Esophagus squamous epithelium (tissue), 5 donors: ENCODE results near the gene SUGP1. TPM values are rescaled to one million over a fixed set of nuclear protein-coding genes. Genes with fewer than 3 reads are reported as not detected.

Experiments used
- DNase-seq: peaks from one replicate; lab custom pipeline; 2025; lab: John Stamatoyannopoulos, UW
- H3K27ac ChIP-seq, 4 donors: fragments of 200-600 bp; sonication (generic); one replicate each; pipeline ENCODE4 v1.5.1; 2016 to 2019; ENCODE audit warnings: mild to moderate bottlenecking in 1 of 4
- H3K27me3 ChIP-seq, 4 donors: fragments of 200-600 bp; sonication (generic); 1 replicate in 3 of 4; 2 replicates in 1 of 4; pipeline versions ENCODE4 v1.5.1 to v1.6.0; 2017 to 2021; ENCODE audit warnings: antibody characterized with exemption in 1 of 4
- H3K36me3 ChIP-seq, 3 donors: fragments of 200-600 bp; sonication (generic); one replicate each; pipeline ENCODE4 v1.5.1; 2016 to 2019
- H3K4me1 ChIP-seq, 3 donors: fragments of 200-600 bp; sonication (generic); one replicate each; pipeline ENCODE4 v1.5.1; 2017 to 2019
- H3K4me3 ChIP-seq, 4 donors: fragments of 200-600 bp; sonication (generic); 1 replicate in 3 of 4; 2 replicates in 1 of 4; pipeline ENCODE4 v1.5.1; 2016 to 2019; ENCODE audit warnings: mild to moderate bottlenecking in 2 of 4, moderate library complexity in 1 of 4
- H3K9me3 ChIP-seq, 3 donors: fragments of 200-600 bp; sonication (generic); one replicate each; pipeline ENCODE4 v1.5.1; 2016 to 2019
- CTCF ChIP-seq, 6 experiments: fragments of 450-650 bp in 4 of 6; fragments of 200-600 bp in 2 of 6; sonication (generic) in 2 of 6; IDR thresholded peaks; one replicate each; pipeline ENCODE4 v1.5.1; 2016 to 2019; ENCODE audit warnings: antibody characterized with exemption in 6 of 6, mild to moderate bottlenecking in 4 of 6, moderate library complexity in 4 of 6
- POLR2A ChIP-seq, 4 donors: fragments of 450-650 bp; IDR thresholded peaks; one replicate each; pipeline ENCODE4 v1.6.1; 2017; ENCODE audit warnings: antibody characterized with exemption in 4 of 4, mild to moderate bottlenecking in 4 of 4, moderate library complexity in 3 of 4
- WGBS, 2 donors: methylation state at CpG; one replicate each; pipeline ENCODE4 v1.1.5; 2018; 5-methylcytosine and 5-hydroxymethylcytosine counted together
- intact Hi-C: fragments of 100-400 bp; cut with DNase I; formaldehyde crosslinking; loops from one replicate; pipeline ENCODE4 v1.15.0; 2022
- total RNA-seq, 4 donors: library from RNA; depleted of rRNA; stranded (reverse); fragments of >200 nt; gene quantifications; one replicate each; pipeline ENCODE4 v1.1.0, GENCODE V29; 2016
- donor health status: DM: yes; HTN: yes; CAD: no.

SUGP1 gene
- total RNA-seq, 4 donors from 2014 or later: 31.0 to 47.4 (median 32.3) TPM

- Histone ChIP-seq H3K9me3 (no peaks in the 10 kb centered on the region), H3K27ac (no peak overlapping the region), H3K27me3 (no peaks in the 10 kb centered on the region), H3K36me3 (peaks cover 55 to 100% (median 84%) of the 10 kb centered on the region in 3 donors), H3K4me3 (no peak overlapping the region), H3K4me1 (peaks cover 0 to 18% (median 0%) of the 10 kb centered on the region in 3 donors)
- DNase-seq: no peak
- WGBS, 2 donors: 68 to 77% methylated on average over 5 of the region's 10 CpGs
- intact Hi-C loops: no loop called here
- no peak for TF ChIP-seq POLR2A (IDR thresholded peaks at IDR 0.05)
- TF ChIP-seq CTCF (IDR thresholded peaks at IDR 0.05): no peak
Observed at GRCh38 chr19:19347401-19348110, 27.2 kb upstream of the SUGP1 start.

- DNase-seq: no peak
- Histone ChIP-seq H3K36me3 (peaks cover 66 to 100% (median 85%) of the 10 kb centered on the region in 3 donors), H3K27ac (no peak overlapping the region), H3K9me3 (no peaks in the 10 kb centered on the region), H3K4me3 (no peak overlapping the region), H3K27me3 (no peaks in the 10 kb centered on the region), H3K4me1 (peaks cover 0 to 22% (median 0%) of the 10 kb centered on the region in 3 donors)
- no peak for TF ChIP-seq CTCF (IDR thresholded peaks at IDR 0.05)
- TF ChIP-seq POLR2A (IDR thresholded peaks at IDR 0.05): no peak
- intact Hi-C loops: no loop called here
- WGBS, 2 donors: 93 to 95% methylated on average over 6 to 7 of the region's 11 CpGs
Observed at GRCh38 chr19:19345970-19346369, 25.7 kb upstream of the SUGP1 start.

GRCh38 chr19:19345232-19345631 lies 24.9 kb upstream of the SUGP1 start:
- TF ChIP-seq POLR2A (IDR thresholded peaks at IDR 0.05): no peak
- no peak for TF ChIP-seq CTCF (IDR thresholded peaks at IDR 0.05)
- Histone ChIP-seq H3K36me3 (peaks cover 66 to 100% (median 90%) of the 10 kb centered on the region in 3 donors), H3K27me3 (no peaks in the 10 kb centered on the region), H3K9me3 (no peaks in the 10 kb centered on the region), H3K4me1 (peaks cover 0 to 22% (median 0%) of the 10 kb centered on the region in 3 donors), H3K4me3 (no peak overlapping the region), H3K27ac (peak overlapping the region in 2 of 4 donors; percentile 31 to 48)
- intact Hi-C loops: no loop called here
- WGBS, 2 donors: no CpG with 5 or more reads among the region's 21 CpGs
- DNase-seq: no peak

- intact Hi-C loops: no loop called here
- no peak for DNase-seq
- WGBS, 2 donors: 97% methylated on average over 5 of the region's 14 CpGs; no CpG with 5 or more reads in 1 of the 2 donors
- Histone ChIP-seq H3K27ac (no peak overlapping the region), H3K4me3 (no peak overlapping the region), H3K36me3 (peaks cover 61 to 100% (median 91%) of the 10 kb centered on the region in 3 donors), H3K4me1 (peaks cover 0 to 24% (median 0%) of the 10 kb centered on the region in 3 donors), H3K9me3 (no peaks in the 10 kb centered on the region), H3K27me3 (no peaks in the 10 kb centered on the region)
- TF ChIP-seq POLR2A (IDR thresholded peaks at IDR 0.05) (no peak), CTCF (IDR thresholded peaks at IDR 0.05) (no peak)
Observed at GRCh38 chr19:19343762-19344161, 23.5 kb upstream of the SUGP1 start.

GRCh38 chr19:19343016-19343362 lies 22.7 kb upstream of the SUGP1 start:
- TF ChIP-seq POLR2A (IDR thresholded peaks at IDR 0.05) (no peak), CTCF (IDR thresholded peaks at IDR 0.05) (no peak)
- peaks cover 55 to 100% (median 91%) of the 10 kb centered on the region in 3 donors for H3K36me3 ChIP-seq
- H3K27me3 ChIP-seq: no peaks in the 10 kb centered on the region
- no peak for DNase-seq
- no peak overlapping the region for H3K4me3 ChIP-seq
- H3K9me3 ChIP-seq: no peaks in the 10 kb centered on the region
- intact Hi-C loops: no loop called here
- WGBS, 2 donors: 84% methylated on average over 3 of the region's 7 CpGs; no CpG with 5 or more reads in 1 of the 2 donors
- no peak overlapping the region for H3K27ac ChIP-seq
- H3K4me1 ChIP-seq: peaks cover 5 to 32% (median 5%) of the 10 kb centered on the region in 3 donors
